ENCODE results near the gene TFDP1.

Gene TFDP1

DNA sequence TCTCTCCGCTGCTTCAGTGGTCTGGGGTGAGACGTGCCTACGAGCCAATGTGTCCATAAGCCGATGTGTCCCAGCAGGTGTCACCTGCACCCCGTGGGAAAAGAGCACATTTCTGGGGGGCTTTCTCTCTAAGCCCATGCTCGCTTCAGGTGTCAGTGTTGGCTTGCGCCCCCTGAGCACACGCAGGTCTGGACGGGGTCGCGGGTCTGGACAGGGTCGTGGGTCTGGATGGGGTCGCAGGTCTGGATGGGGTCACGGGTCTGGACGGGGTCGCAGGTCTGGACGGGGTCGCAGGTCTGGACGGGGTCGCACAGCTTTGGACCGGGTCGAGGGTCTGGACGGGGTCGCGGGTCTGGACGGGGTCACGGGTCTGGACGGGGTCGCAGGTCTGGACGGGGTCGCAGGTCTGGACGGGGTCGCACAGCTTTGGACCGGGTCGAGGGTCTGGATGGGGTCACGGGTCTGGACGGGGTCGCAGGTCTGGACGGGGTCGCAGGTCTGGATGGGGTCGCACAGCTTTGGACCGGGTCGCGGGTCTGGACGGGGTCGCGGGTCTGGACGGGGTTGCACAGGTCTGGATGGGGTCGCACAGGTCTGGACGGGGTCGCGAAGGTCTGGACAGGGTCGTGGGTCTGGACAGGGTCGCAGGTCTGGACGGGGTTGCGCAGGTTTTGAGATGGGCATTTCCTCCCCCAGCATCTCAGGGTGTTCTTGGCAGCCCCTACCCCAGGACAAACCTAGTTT lies 24.5 kb upstream of the TFDP1 start:
- H3K18ac ChIP-seq (ENCODE audit: low read length) = no peak overlapping the region
- no peak overlapping the region for H4K12ac ChIP-seq (ENCODE audit: low read depth, low read length)
- H3K27ac ChIP-seq (ENCODE audit: low read depth, low read length) = no peak overlapping the region
- H2BK12ac ChIP-seq (ENCODE audit: low read length) = no peak overlapping the region
- H3K4ac ChIP-seq (ENCODE audit: low read depth, low read length) = no peak overlapping the region
- no peak overlapping the region for H4K91ac ChIP-seq (ENCODE audit: low read depth, low read length)
- DNase-seq = no peak
- H3K4me3 ChIP-seq (ENCODE audit: low read depth, low read length) = no peak overlapping the region
- H2AK5ac ChIP-seq (ENCODE audit: low read length) = no peak overlapping the region
- H2AFZ ChIP-seq (ENCODE audit: insufficient read depth, low read length, poor library complexity) = no peak overlapping the region
- H3K27me3 ChIP-seq (ENCODE audit: insufficient read depth, low read length) = no peaks in the 10 kb centered on the region
- peaks cover 3% of the 10 kb centered on the region for H3K79me1 ChIP-seq (ENCODE audit: low read length)
- no peak overlapping the region for H3K14ac ChIP-seq (ENCODE audit: low read length)
- H3K9ac ChIP-seq (ENCODE audit: low read length) = no peak overlapping the region
- no peak overlapping the region for H2BK120ac ChIP-seq (ENCODE audit: insufficient read depth, low read length, poor library complexity)
- H3K36me3 ChIP-seq (ENCODE audit: control insufficient read depth in 1 of 2, insufficient read depth in 2 of 2, low read length in 2 of 2) = peaks cover 0 to 4% of the 10 kb centered on the region in 2 experiments
- peaks cover 6 to 10% of the 10 kb centered on the region in 2 experiments for H3K4me1 ChIP-seq (ENCODE audit: control insufficient read depth in 1 of 2, insufficient read depth in 2 of 2, low read length in 2 of 2)
- H3K23ac ChIP-seq (ENCODE audit: low read length) = no peak overlapping the region
- H4K8ac ChIP-seq (ENCODE audit: low read depth, low read length) = no peak overlapping the region
- no peaks in the 10 kb centered on the region for H3K79me2 ChIP-seq (ENCODE audit: control insufficient read depth, insufficient read depth, low read length, poor library complexity)
- H2BK5ac ChIP-seq (ENCODE audit: low read depth, low read length, poor library complexity) = no peak overlapping the region
- H3K9me3 ChIP-seq (ENCODE audit: insufficient read depth, low read depth, low read length) = peaks cover 2% of the 10 kb centered on the region
- no peak overlapping the region for H3K4me2 ChIP-seq (ENCODE audit: low read length)
- WGBS (ENCODE audit: extremely low coverage, insufficient coverage, insufficient read length) = no CpG with 5 or more reads among the region's 56 CpGs

DNA sequence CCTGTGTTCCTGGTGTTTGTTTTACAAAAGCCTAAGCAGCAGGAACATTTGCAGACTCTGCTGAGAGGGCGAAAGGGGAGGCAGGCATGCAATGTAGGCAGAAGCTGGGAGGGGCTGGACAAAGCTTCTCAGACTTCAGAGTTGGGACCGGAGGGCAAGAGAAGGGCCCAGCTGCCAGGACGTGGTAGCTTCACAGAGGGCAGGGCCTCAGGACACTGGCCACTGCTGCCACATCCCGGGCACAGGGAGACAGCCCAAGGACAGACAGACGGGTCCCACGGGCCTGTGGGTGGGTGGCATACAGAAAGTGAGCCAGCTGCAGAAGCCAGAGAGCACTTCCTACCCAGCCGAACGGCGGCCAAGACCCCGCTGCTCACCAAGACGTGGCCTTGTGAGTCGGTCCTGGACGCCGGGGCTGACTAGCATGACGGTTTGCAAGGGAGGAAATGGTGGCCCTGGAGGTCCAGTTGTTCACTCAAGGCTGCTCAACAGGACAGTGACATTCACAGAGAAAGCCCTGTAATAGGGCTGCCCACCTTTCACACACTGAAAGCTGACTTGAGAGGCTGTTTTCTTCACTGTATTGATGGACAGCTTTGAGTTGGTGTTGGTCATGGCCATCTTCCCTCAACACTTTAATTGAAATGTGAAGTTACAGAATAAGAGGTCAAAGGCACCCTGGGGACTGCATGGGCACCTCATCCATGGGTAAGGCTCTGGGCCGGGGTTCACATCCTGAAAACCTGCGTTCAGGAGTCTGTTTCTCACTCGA lies 23.7 kb upstream of the TFDP1 start:
- Histone ChIP-seq H3K18ac (ENCODE audit: low read length) (no peak overlapping the region), H3K4me2 (ENCODE audit: low read length) (no peak overlapping the region), H2AFZ (ENCODE audit: insufficient read depth, low read length, poor library complexity) (no peak overlapping the region), H4K91ac (ENCODE audit: low read depth, low read length) (peak overlapping the region; percentile 39), H4K12ac (ENCODE audit: low read depth, low read length) (peak overlapping the region; percentile 14), H3K36me3 (ENCODE audit: control insufficient read depth in 1 of 2, insufficient read depth in 2 of 2, low read length in 2 of 2) (no peaks in the 10 kb centered on the region), H3K23ac (ENCODE audit: low read length) (no peak overlapping the region), H3K79me1 (ENCODE audit: low read length) (peaks cover 3% of the 10 kb centered on the region), H2AK5ac (ENCODE audit: low read length) (peak overlapping the region; percentile 42), H3K14ac (ENCODE audit: low read length) (peak overlapping the region; percentile 37), H3K79me2 (ENCODE audit: control insufficient read depth, insufficient read depth, low read length, poor library complexity) (no peaks in the 10 kb centered on the region), H3K9ac (ENCODE audit: low read length) (no peak overlapping the region), H3K27me3 (ENCODE audit: insufficient read depth, low read length) (no peaks in the 10 kb centered on the region), H2BK5ac (ENCODE audit: low read depth, low read length, poor library complexity) (peak overlapping the region; percentile 18), H2BK12ac (ENCODE audit: low read length) (peak overlapping the region; percentile 59), H3K4me3 (ENCODE audit: low read depth, low read length) (no peak overlapping the region), H3K4me1 (ENCODE audit: control insufficient read depth in 1 of 2, insufficient read depth in 2 of 2, low read length in 2 of 2) (peaks cover 6 to 10% of the 10 kb centered on the region in 2 experiments), H3K4ac (ENCODE audit: low read depth, low read length) (no peak overlapping the region), H3K27ac (ENCODE audit: low read depth, low read length) (no peak overlapping the region), H2BK120ac (ENCODE audit: insufficient read depth, low read length, poor library complexity) (peak overlapping the region; percentile 45), H4K8ac (ENCODE audit: low read depth, low read length) (peak overlapping the region; percentile 45), H3K9me3 (ENCODE audit: insufficient read depth, low read depth, low read length) (peaks cover 2% of the 10 kb centered on the region)
- no peak for DNase-seq
- no CpG with 5 or more reads among the region's 18 CpGs for WGBS (ENCODE audit: extremely low coverage, insufficient coverage, insufficient read length)

DNA sequence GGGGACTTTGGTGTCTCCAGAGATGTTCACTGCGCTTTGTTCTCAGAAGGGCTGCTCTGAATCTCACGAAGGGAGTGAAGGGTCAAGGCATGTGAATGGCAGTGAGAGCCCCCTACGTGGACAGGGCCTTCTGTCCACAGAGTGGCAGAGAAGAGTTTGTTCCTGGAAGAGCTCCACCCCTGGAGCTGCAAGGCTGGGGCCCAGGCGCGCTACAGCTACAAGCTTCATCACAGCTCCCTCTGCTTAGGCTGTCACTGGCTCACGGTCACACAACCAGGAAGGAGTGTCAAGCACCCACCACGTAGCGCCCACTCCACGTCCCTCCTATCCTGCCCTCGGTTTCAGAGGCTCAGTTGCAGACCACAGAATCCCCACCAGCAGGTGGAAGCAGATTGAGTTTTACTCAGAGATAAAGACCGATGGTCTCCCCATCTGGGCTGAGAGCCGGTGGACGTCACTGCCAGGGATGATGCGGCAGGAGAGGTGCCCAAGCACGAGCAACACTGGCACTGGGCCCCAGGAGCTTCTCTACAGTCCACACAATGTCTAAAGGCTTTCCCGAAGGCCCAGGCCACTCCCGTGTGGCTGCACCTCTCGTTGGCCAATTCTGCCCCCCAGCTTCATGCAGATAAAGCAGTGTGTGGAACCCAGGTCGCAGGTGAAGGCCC lies 23.0 kb upstream of the TFDP1 start:
- Histone ChIP-seq H4K12ac (ENCODE audit: low read depth, low read length) (no peak overlapping the region), H3K23ac (ENCODE audit: low read length) (no peak overlapping the region)
- no CpG with 5 or more reads among the region's 19 CpGs for WGBS (ENCODE audit: extremely low coverage, insufficient coverage, insufficient read length)

DNA sequence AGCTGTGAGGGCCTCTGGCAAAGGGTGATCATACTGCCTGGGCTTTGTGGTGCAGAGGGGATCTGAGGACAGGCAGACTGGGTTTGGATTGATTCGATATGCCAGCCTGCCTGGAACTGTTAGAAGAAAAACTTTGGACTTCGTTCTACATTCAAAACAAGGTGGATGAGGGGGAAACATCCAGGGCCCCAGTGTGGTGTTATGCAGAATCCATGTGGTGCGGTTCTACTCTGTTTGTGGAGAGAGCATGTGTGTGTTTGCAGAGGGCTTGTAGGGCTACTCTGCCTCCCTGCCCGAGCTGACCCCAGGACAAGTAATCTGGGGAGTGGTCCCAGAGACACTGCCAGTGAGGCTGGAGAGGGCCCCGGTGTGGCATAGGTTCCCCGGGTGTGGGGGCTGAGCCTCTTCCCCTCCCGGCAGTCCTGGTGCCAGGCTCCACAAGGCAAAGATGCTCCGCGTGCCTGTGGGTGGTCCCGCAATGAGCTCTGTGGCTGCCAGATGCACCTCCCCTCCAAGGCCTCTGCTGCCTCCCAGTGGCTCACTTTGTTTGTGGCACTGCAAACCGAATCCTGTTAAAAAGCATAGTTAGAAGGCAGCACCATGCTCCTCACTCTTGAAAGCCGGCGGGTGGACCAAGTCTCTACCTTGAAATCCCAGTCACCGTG lies 22.3 kb upstream of the TFDP1 start:
- Histone ChIP-seq H3K4ac (ENCODE audit: low read depth, low read length) (no peak overlapping the region), H3K23ac (ENCODE audit: low read length) (no peak overlapping the region), H3K27me3 (ENCODE audit: insufficient read depth, low read length) (no peaks in the 10 kb centered on the region), H3K4me2 (ENCODE audit: low read length) (no peak overlapping the region), H2BK5ac (ENCODE audit: low read depth, low read length, poor library complexity) (no peak overlapping the region), H3K36me3 (ENCODE audit: control insufficient read depth in 1 of 2, insufficient read depth in 2 of 2, low read length in 2 of 2) (no peaks in the 10 kb centered on the region), H3K4me1 (ENCODE audit: control insufficient read depth in 1 of 2, insufficient read depth in 2 of 2, low read length in 2 of 2) (peaks cover 6 to 9% of the 10 kb centered on the region in 2 experiments), H4K91ac (ENCODE audit: low read depth, low read length) (no peak overlapping the region), H4K8ac (ENCODE audit: low read depth, low read length) (no peak overlapping the region), H2AFZ (ENCODE audit: insufficient read depth, low read length, poor library complexity) (no peak overlapping the region), H3K9ac (ENCODE audit: low read length) (no peak overlapping the region), H3K4me3 (ENCODE audit: low read depth, low read length) (no peak overlapping the region), H3K79me1 (ENCODE audit: low read length) (peaks cover 3% of the 10 kb centered on the region), H3K14ac (ENCODE audit: low read length) (no peak overlapping the region), H2BK120ac (ENCODE audit: insufficient read depth, low read length, poor library complexity) (no peak overlapping the region), H4K12ac (ENCODE audit: low read depth, low read length) (no peak overlapping the region), H3K27ac (ENCODE audit: low read depth, low read length) (no peak overlapping the region), H3K18ac (ENCODE audit: low read length) (no peak overlapping the region), H3K9me3 (ENCODE audit: insufficient read depth, low read depth, low read length) (no peaks in the 10 kb centered on the region), H2AK5ac (ENCODE audit: low read length) (no peak overlapping the region), H3K79me2 (ENCODE audit: control insufficient read depth, insufficient read depth, low read length, poor library complexity) (no peaks in the 10 kb centered on the region), H2BK12ac (ENCODE audit: low read length) (no peak overlapping the region)
- no CpG with 5 or more reads among the region's 14 CpGs for WGBS (ENCODE audit: extremely low coverage, insufficient coverage, insufficient read length)
- peak; percentile 33 to 67 for DNase-seq

More for the DNA sequence above, 23.0 kb upstream of the TFDP1 start:
- H3K4me3 ChIP-seq (ENCODE audit: low read depth, low read length) = no peak overlapping the region
- H3K36me3 ChIP-seq (ENCODE audit: control insufficient read depth in 1 of 2, insufficient read depth in 2 of 2, low read length in 2 of 2) = no peaks in the 10 kb centered on the region
- H3K4ac ChIP-seq (ENCODE audit: low read depth, low read length) = no peak overlapping the region
- H3K79me2 ChIP-seq (ENCODE audit: control insufficient read depth, insufficient read depth, low read length, poor library complexity) = no peaks in the 10 kb centered on the region
- peaks cover 2% of the 10 kb centered on the region for H3K9me3 ChIP-seq (ENCODE audit: insufficient read depth, low read depth, low read length)
- no peaks in the 10 kb centered on the region for H3K27me3 ChIP-seq (ENCODE audit: insufficient read depth, low read length)
- no peak overlapping the region for H2BK120ac ChIP-seq (ENCODE audit: insufficient read depth, low read length, poor library complexity)
- no peak overlapping the region for H4K8ac ChIP-seq (ENCODE audit: low read depth, low read length)
- no peak overlapping the region for H2AFZ ChIP-seq (ENCODE audit: insufficient read depth, low read length, poor library complexity)
- no peak overlapping the region for H4K91ac ChIP-seq (ENCODE audit: low read depth, low read length)
- no peak overlapping the region for H3K27ac ChIP-seq (ENCODE audit: low read depth, low read length)
- H3K18ac ChIP-seq (ENCODE audit: low read length) = no peak overlapping the region
- H3K79me1 ChIP-seq (ENCODE audit: low read length) = peaks cover 3% of the 10 kb centered on the region
- no peak overlapping the region for H3K14ac ChIP-seq (ENCODE audit: low read length)
- peaks cover 6 to 10% of the 10 kb centered on the region in 2 experiments for H3K4me1 ChIP-seq (ENCODE audit: control insufficient read depth in 1 of 2, insufficient read depth in 2 of 2, low read length in 2 of 2)
- no peak overlapping the region for H3K9ac ChIP-seq (ENCODE audit: low read length)
- H2AK5ac ChIP-seq (ENCODE audit: low read length) = peak overlapping the region; percentile 4
- DNase-seq = no peak
- H3K4me2 ChIP-seq (ENCODE audit: low read length) = no peak overlapping the region
- H2BK5ac ChIP-seq (ENCODE audit: low read depth, low read length, poor library complexity) = no peak overlapping the region
- H2BK12ac ChIP-seq (ENCODE audit: low read length) = no peak overlapping the region

Measured in trophoblast cell (in vitro differentiated cells and primary cell).